Renal cortex interstitium (tissue), 15 donors: ENCODE measurements around the gene SPDYE18. TPM values are rescaled to one million over a fixed set of nuclear protein-coding genes. Genes with fewer than 3 reads are reported as not detected.
A peak's percentile ranks its signal among the peaks of the same experiment; 100 is the strongest.
"Not testable (repeated sequence)": the region's sequence is repeated elsewhere in the genome, so short reads cannot be mapped to it uniquely, and the experiment has no call there.

Experiments used
- DNase-seq, 11 donors: peaks; one replicate each; pipeline ENCODE4 v3.0.0-alpha.2; 2013; ENCODE audit warnings: low read depth in 9 of 11, low spot score in 4 of 11; ENCODE audit errors: extremely low read depth in 1 of 11
- long read RNA-seq, 16 experiments: transcript quantifications; one replicate each; lab custom pipeline, GENCODE V29; 2026
- polyA plus RNA-seq, 3 donors: library from polyadenylated mRNA; unstranded; fragments of 120-200 nt; gene quantifications; one replicate each; pipeline ENCODE4 v1.2.1, GENCODE V29; 2013; ENCODE audit not compliant: insufficient read length in 3 of 3

Gene SPDYE18
- polyA plus RNA-seq: 1 to 10 TPM in 1 of 3 donors, under 1 TPM in 2; 0.26 to 1.4 (median 0.88) TPM
- long read RNA-seq, donor 1: 0 reads
- long read RNA-seq, donor 2: 0 reads
- long read RNA-seq, donor 3: 0 reads
- long read RNA-seq, donor 4: 0 reads
- long read RNA-seq, donor 5: 0 reads
- long read RNA-seq, donor 6: 0 reads
- long read RNA-seq, donor 7: 0 reads
- long read RNA-seq, donor 8: 0 reads
- long read RNA-seq, donor 9: 0 reads
- long read RNA-seq, donor 10: 0 reads
- long read RNA-seq, donor 11: 0 reads
- long read RNA-seq, donor 12: 0 reads
- long read RNA-seq, donor 13: 0 reads
- long read RNA-seq, donor 14: 0 reads
- long read RNA-seq, donor 15: 0 reads
- long read RNA-seq, donor 16: 0 reads

GRCh38 chr7:77062557-77062956 is at the start of gene SPDYE18:
Gene SPDYE18 (minus strand): TSS chr7:77062558. CDS start chr7:77060512, 2,046 bp downstream.
- not testable (repeated sequence) for DNase-seq

- not testable (repeated sequence) for DNase-seq
These were observed 46.0 kb upstream of the SPDYE18 start for GRCh38 chr7:77108362-77108761.

GRCh38 chr7:77107659-77108058 is 45.3 kb upstream of the SPDYE18 start:
- not testable (repeated sequence) for DNase-seq

- DNase-seq: not testable (repeated sequence)
These were observed 43.5 kb upstream of the SPDYE18 start for GRCh38 chr7:77105904-77106303.

- DNase-seq: not testable (repeated sequence)
These were observed 40.3 kb upstream of the SPDYE18 start for GRCh38 chr7:77102671-77103070.

GRCh38 chr7:77101187-77101586 is 38.8 kb upstream of the SPDYE18 start:
- not testable (repeated sequence) for DNase-seq

- DNase-seq: not testable (repeated sequence)
These were observed 38.1 kb upstream of the SPDYE18 start for GRCh38 chr7:77100501-77100900.

GRCh38 chr7:77092301-77092700 is 29.9 kb upstream of the SPDYE18 start:
- not testable (repeated sequence) for DNase-seq

- not testable (repeated sequence) for DNase-seq
These were observed 19.8 kb upstream of the SPDYE18 start for GRCh38 chr7:77082192-77082591.

- DNase-seq: not testable (repeated sequence)
These were observed 17.9 kb upstream of the SPDYE18 start for GRCh38 chr7:77080236-77080635.

- not testable (repeated sequence) for DNase-seq
These were observed 17.3 kb upstream of the SPDYE18 start for GRCh38 chr7:77079624-77080023.

GRCh38 chr7:77079112-77079511 is 16.8 kb upstream of the SPDYE18 start:
- not testable (repeated sequence) for DNase-seq

- not testable (repeated sequence) for DNase-seq
These were observed 14.7 kb upstream of the SPDYE18 start for GRCh38 chr7:77077060-77077459.

GRCh38 chr7:77074786-77075396 is 12.5 kb upstream of the SPDYE18 start:
- DNase-seq: not testable (repeated sequence)

- not testable (repeated sequence) for DNase-seq
These were observed 8.8 kb upstream of the SPDYE18 start for GRCh38 chr7:77071108-77071507.

- not testable (repeated sequence) for DNase-seq
These were observed 3.5 kb upstream of the SPDYE18 start for GRCh38 chr7:77065869-77066268.

GRCh38 chr7:77063732-77064131 is 1.4 kb upstream of the SPDYE18 start:
- DNase-seq: not testable (repeated sequence)

GRCh38 chr7:77032261-77032660 is 30.1 kb downstream of the SPDYE18 start, which contains the start of gene SPDYE17:
Gene SPDYE17 (minus strand): TSS chr7:77032361. CDS start chr7:77030570, 1,791 bp downstream.
- not testable (repeated sequence) for DNase-seq

- DNase-seq: not testable (repeated sequence)
These were observed 36.0 kb downstream of the SPDYE18 start for GRCh38 chr7:77026349-77026748.

- DNase-seq: peak in 7 of 11 donors; percentile 1 to 44 (median 27)
These were observed 52.2 kb downstream of the SPDYE18 start for GRCh38 chr7:77010074-77010680.
